GM18502 (cell line): Measurements from ENCODE around the gene BPIFB2.
"Not testable (repeated sequence)": the region's sequence is repeated elsewhere in the genome, so short reads cannot be mapped to it uniquely, and the experiment has no call there.

Source experiments
- ATAC-seq: cut with Tn5 transposase; IDR thresholded peaks from one replicate; pipeline ENCODE4 v1.9.1; 2021; ENCODE audit warnings: mild to moderate bottlenecking; ENCODE audit not compliant: unreplicated experiment, poor library complexity

BPIFB2 gene

GRCh38 chr20:33030569-33030968 lies 23.1 kb downstream of the BPIFB2 start:
- ATAC-seq, result no peak

GRCh38 chr20:33031531-33031930 lies 24.0 kb downstream of the BPIFB2 start, which contains the start of gene BPIFB6:
BPIFB6 (plus strand) TSS chr20:33031648; CDS start chr20:33031648, 0 bp downstream.
- ATAC-seq, result no peak

GRCh38 chr20:33032555-33032954 lies 25.1 kb downstream of the BPIFB2 start:
- no peak for ATAC-seq

GRCh38 chr20:33033381-33033780 lies 25.9 kb downstream of the BPIFB2 start:
- ATAC-seq, result no peak

GRCh38 chr20:33034115-33034514 lies 26.6 kb downstream of the BPIFB2 start:
- no peak for ATAC-seq

GRCh38 chr20:33034901-33035492 lies 27.5 kb downstream of the BPIFB2 start:
- no peak for ATAC-seq

GRCh38 chr20:33037456-33037855 lies 30.0 kb downstream of the BPIFB2 start:
- ATAC-seq, result no peak

- ATAC-seq, result no peak
These were observed 30.7 kb downstream of the BPIFB2 start for GRCh38 chr20:33038243-33038642.

GRCh38 chr20:33042430-33042829 lies 34.9 kb downstream of the BPIFB2 start:
- ATAC-seq, result no peak

- ATAC-seq, result no peak
These were observed 35.7 kb downstream of the BPIFB2 start for GRCh38 chr20:33042983-33043730.

GRCh38 chr20:33043731-33044181 lies 36.3 kb downstream of the BPIFB2 start:
- ATAC-seq, result no peak

- not testable (repeated sequence) for ATAC-seq
These were observed 37.7 kb downstream of the BPIFB2 start for GRCh38 chr20:33045129-33045721.

- ATAC-seq, result no peak
These were observed 38.9 kb downstream of the BPIFB2 start for GRCh38 chr20:33046412-33046811.

- no peak for ATAC-seq
These were observed 43.8 kb downstream of the BPIFB2 start for GRCh38 chr20:33051333-33051732.

GRCh38 chr20:33053291-33054106 lies 46.0 kb downstream of the BPIFB2 start, which contains the start of gene BPIFB3:
BPIFB3 (plus strand) TSS chr20:33053903; CDS start chr20:33055436, 1,533 bp downstream.
- no peak for ATAC-seq

- no peak for ATAC-seq
These were observed 46.9 kb downstream of the BPIFB2 start for GRCh38 chr20:33054381-33054780.

- no peak for ATAC-seq
These were observed 47.3 kb downstream of the BPIFB2 start for GRCh38 chr20:33054791-33055190.

GRCh38 chr20:33059136-33059535 lies 51.6 kb downstream of the BPIFB2 start:
- no peak for ATAC-seq

GRCh38 chr20:33059741-33060390 lies 52.4 kb downstream of the BPIFB2 start:
- ATAC-seq, result no peak

GRCh38 chr20:33061658-33062028 lies 54.1 kb downstream of the BPIFB2 start:
- ATAC-seq, result no peak
